ENCODE measurements around the gene CCDC192.

DNA sequence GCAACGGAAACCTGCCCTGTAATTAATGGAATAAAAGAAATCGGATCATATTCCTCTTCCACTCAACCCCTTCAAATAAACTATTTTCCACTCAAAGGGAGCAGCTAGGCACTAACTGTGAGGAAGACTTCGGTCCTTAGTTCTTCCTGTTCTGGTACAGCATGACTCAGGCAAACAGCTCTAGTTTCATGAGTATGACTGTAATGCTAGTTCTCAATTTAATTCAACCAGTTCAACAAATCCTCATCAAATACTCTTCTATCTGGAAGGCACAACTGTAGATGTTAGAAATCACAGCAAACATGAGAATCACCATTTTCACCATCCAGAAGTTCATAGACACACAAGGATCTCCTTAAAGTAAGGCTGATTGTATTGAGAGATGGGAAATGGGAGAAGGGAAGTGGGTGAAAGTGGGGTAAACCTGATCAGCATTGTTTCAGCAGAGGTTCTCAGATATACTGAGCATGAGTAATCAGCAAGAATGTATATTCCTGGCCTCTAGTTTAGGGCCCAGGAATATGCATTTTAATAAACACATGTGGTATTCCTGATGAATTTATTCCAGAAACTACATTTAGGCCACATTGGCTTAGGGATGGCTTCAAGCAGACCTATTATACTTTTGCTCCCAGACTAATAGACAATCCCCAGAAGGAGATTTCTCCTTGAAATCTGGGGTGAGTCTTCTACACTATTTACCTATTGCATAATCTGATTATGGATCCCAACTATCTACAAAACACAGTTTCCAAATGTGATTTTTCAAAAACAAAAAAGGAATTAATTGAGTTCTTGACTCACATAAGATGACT lies 239.3 kb downstream of the CCDC192 start:
- TF ChIP-seq, protein P1, sequence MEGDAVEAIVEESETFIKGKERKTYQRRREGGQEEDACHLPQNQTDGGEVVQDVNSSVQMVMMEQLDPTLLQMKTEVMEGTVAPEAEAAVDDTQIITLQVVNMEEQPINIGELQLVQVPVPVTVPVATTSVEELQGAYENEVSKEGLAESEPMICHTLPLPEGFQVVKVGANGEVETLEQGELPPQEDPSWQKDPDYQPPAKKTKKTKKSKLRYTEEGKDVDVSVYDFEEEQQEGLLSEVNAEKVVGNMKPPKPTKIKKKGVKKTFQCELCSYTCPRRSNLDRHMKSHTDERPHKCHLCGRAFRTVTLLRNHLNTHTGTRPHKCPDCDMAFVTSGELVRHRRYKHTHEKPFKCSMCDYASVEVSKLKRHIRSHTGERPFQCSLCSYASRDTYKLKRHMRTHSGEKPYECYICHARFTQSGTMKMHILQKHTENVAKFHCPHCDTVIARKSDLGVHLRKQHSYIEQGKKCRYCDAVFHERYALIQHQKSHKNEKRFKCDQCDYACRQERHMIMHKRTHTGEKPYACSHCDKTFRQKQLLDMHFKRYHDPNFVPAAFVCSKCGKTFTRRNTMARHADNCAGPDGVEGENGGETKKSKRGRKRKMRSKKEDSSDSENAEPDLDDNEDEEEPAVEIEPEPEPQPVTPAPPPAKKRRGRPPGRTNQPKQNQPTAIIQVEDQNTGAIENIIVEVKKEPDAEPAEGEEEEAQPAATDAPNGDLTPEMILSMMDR (conservative IDR thresholded peaks at IDR 0.05 in 1 of 2, IDR thresholded peaks at IDR 0.05 in 1 of 2; ENCODE audit: extremely low read depth in 1 of 2, insufficient read depth in 1 of 2, low read depth in 1 of 2, low read length in 2 of 2): no peak
- TF ChIP-seq EZH2 (IDR thresholded peaks at IDR 0.05; ENCODE audit: borderline replicate concordance, low read length): no peak

Measured in mammary epithelial cell (primary cell).